Testis (tissue), 3 donors: ENCODE results near the gene ARHGAP33. TPM values are rescaled to one million over a fixed set of nuclear protein-coding genes. Genes with fewer than 3 reads are reported as not detected.
A peak's percentile ranks its signal among the peaks of the same experiment; 100 is the strongest.

Experiments
- DNase-seq: peaks from one replicate; pipeline ENCODE4 v3.0.0-alpha.2; 2019
- H3K27ac ChIP-seq, 2 donors: fragments of 200-600 bp; sonication (generic); one replicate each; pipeline ENCODE4 v1.5.1; 2019
- H3K27me3 ChIP-seq: fragments of 200-600 bp; sonication (generic); one replicate; pipeline ENCODE4 v1.5.1; 2019
- H3K36me3 ChIP-seq: fragments of 200-600 bp; sonication (generic); one replicate; pipeline ENCODE4 v1.5.1; 2017; ENCODE audit warnings: low read depth; ENCODE audit errors: missing control alignments
- H3K4me1 ChIP-seq: fragments of 200-600 bp; sonication (generic); one replicate; pipeline ENCODE4 v1.5.1; 2019
- H3K4me3 ChIP-seq, 2 donors: fragments of 200-600 bp; sonication (generic); one replicate each; pipeline ENCODE4 v1.5.1; 2017 to 2019
- H3K9me3 ChIP-seq: fragments of 200-600 bp; sonication (generic); one replicate; pipeline ENCODE4 v1.5.1; 2017
- CTCF ChIP-seq, 3 experiments: fragments of 450-650 bp in 2 of 3; fragments of 200-600 bp in 1 of 3; sonication (generic) in 1 of 3; IDR thresholded peaks; one replicate each; pipeline ENCODE4 v1.5.1; 2016 to 2019; ENCODE audit warnings: antibody characterized with exemption in 3 of 3, mild to moderate bottlenecking in 2 of 3, moderate library complexity in 1 of 3
- POLR2A ChIP-seq: fragments of 450-650 bp; IDR thresholded peaks from one replicate; pipeline ENCODE4 v1.6.1; 2017; ENCODE audit warnings: antibody characterized with exemption, mild to moderate bottlenecking, moderate library complexity
- WGBS, 2 donors: methylation state at CpG; one replicate each; pipeline ENCODE4 v1.1.5; 2018; 5-methylcytosine and 5-hydroxymethylcytosine counted together
- intact Hi-C: fragments of 100-400 bp; cut with DNase I; formaldehyde crosslinking; loops from one replicate; pipeline ENCODE4 v1.15.1; 2023; ENCODE audit warnings: low total_unique reads
- polyA plus RNA-seq: library from polyadenylated mRNA; stranded (reverse); fragments of 350-450 nt; fragmentation: Illumina TruSeq; extraction: RNeasy Lipid Tissue Mini Kit (QIAGEN cat#74804); gene quantifications from one replicate; pipeline ENCODE4 v1.2.3, GENCODE V29; 2014; ENCODE audit warnings: low read depth, low replicate concordance; ENCODE audit not compliant: insufficient read depth
- total RNA-seq, 2 donors: library from RNA; depleted of rRNA; stranded (reverse); fragments of >200 nt; gene quantifications; one replicate each; pipeline ENCODE4 v1.2.3, GENCODE V29; 2016

ARHGAP33 gene
- total and polyA plus RNA-seq, 3 donors from 2014 or later, result 46.6 to 133 (median 56.2) TPM

DNA sequence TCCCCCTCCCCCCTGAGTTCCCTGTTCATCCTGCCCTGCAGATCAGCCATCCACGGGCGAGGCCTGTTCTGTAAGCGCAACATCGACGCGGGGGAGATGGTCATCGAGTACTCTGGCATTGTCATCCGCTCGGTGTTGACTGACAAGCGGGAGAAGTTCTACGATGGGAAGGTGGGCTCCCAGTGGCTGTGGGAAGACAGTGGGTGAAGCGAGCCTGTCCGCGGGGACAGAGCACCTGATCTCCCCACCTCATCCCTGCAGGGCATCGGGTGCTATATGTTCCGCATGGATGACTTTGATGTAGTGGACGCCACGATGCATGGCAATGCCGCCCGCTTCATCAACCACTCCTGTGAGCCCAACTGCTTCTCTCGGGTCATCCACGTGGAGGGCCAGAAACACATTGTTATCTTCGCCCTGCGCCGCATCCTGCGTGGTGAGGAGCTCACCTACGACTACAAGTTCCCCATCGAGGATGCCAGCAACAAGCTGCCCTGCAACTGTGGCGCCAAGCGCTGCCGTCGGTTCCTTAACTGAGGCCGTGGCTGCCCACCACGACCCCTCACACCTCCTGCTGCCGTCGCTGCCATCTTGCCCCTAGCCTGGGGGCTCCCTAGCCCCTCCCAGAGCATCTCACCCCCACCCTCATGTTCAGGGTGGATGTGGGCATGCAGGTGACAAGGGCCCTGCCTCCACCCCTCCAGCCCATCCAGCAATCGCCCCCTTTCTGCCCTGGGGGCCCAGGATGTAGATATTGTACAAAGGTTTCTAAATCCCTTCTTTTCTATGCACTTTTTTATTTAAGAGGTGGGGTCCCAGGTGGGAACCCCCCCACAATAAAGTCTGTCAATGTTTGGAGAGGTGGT is 37.1 kb upstream of the ARHGAP33 start:
- Histone ChIP-seq H3K4me3 (no peak overlapping the region), H3K4me1 (peaks cover 6% of the 10 kb centered on the region), H3K27me3 (no peaks in the 10 kb centered on the region), H3K9me3 (no peaks in the 10 kb centered on the region), H3K36me3 (no peaks in the 10 kb centered on the region), H3K27ac (no peak overlapping the region)
- intact Hi-C loops, result no loop called here
- no peak for TF ChIP-seq POLR2A
- no peak for TF ChIP-seq CTCF (IDR thresholded peaks at IDR 0.05)
- WGBS, 2 donors, result 89 to 92% methylated on average over 27 to 37 of the region's 37 CpGs
- DNase-seq, result no peak

GRCh38 chr19:35738887-35739229 is 36.5 kb upstream of the ARHGAP33 start:
- Histone ChIP-seq H3K27ac (no peak overlapping the region), H3K27me3 (no peaks in the 10 kb centered on the region), H3K4me3 (no peak overlapping the region), H3K4me1 (peaks cover 6% of the 10 kb centered on the region), H3K9me3 (no peaks in the 10 kb centered on the region), H3K36me3 (no peaks in the 10 kb centered on the region)
- 40 to 79% methylated on average over 1 to 2 of the region's 2 CpGs for WGBS, 2 donors
- intact Hi-C loops, result no loop called here
- no peak for TF ChIP-seq CTCF (IDR thresholded peaks at IDR 0.05)
- no peak for TF ChIP-seq POLR2A
- DNase-seq, result no peak

GRCh38 chr19:35739275-35740107 is 35.9 kb upstream of the ARHGAP33 start:
- no peak for DNase-seq
- H3K9me3 ChIP-seq, result no peaks in the 10 kb centered on the region
- TF ChIP-seq POLR2A (no peak), CTCF (IDR thresholded peaks at IDR 0.05) (no peak)
- no peaks in the 10 kb centered on the region for H3K27me3 ChIP-seq
- peaks cover 6% of the 10 kb centered on the region for H3K4me1 ChIP-seq
- intact Hi-C loops, result no loop called here
- peak overlapping the region in 1 of 2 donors; percentile 56 for H3K4me3 ChIP-seq
- 51 to 57% methylated on average over 11 to 29 of the region's 29 CpGs for WGBS, 2 donors
- no peaks in the 10 kb centered on the region for H3K36me3 ChIP-seq
- no peak overlapping the region for H3K27ac ChIP-seq

- H3K27ac ChIP-seq, result peak overlapping the region in 1 of 2 donors; percentile 50
- intact Hi-C loops, result no loop called here
- TF ChIP-seq CTCF (IDR thresholded peaks at IDR 0.05) (no peak), POLR2A (no peak)
- no peaks in the 10 kb centered on the region for H3K27me3 ChIP-seq
- peak overlapping the region; percentile 50 to 56 for H3K4me3 ChIP-seq
- no peaks in the 10 kb centered on the region for H3K36me3 ChIP-seq
- H3K9me3 ChIP-seq, result no peaks in the 10 kb centered on the region
- peaks cover 6% of the 10 kb centered on the region for H3K4me1 ChIP-seq
- WGBS, 2 donors, result 3 to 4% methylated on average over 6 to 14 of the region's 16 CpGs
- DNase-seq, result no peak
Measured at GRCh38 chr19:35740108-35740422, 35.3 kb upstream of the ARHGAP33 start.
